Esophagus squamous epithelium (tissue), 4 donors: Measurements from ENCODE around the gene AFF3.

Experiments used
- CTCF ChIP-seq, 6 experiments: fragments of 450-650 bp in 4 of 6; fragments of 200-600 bp in 2 of 6; sonication (generic) in 2 of 6; IDR thresholded peaks; one replicate each; pipeline ENCODE4 v1.5.1; 2016 to 2019; ENCODE audit warnings: antibody characterized with exemption in 6 of 6, mild to moderate bottlenecking in 4 of 6, moderate library complexity in 4 of 6
- POLR2A ChIP-seq, 4 donors: fragments of 450-650 bp; IDR thresholded peaks; one replicate each; pipeline ENCODE4 v1.6.1; 2017; ENCODE audit warnings: antibody characterized with exemption in 4 of 4, mild to moderate bottlenecking in 4 of 4, moderate library complexity in 3 of 4

GRCh38 chr2:100126201-100126600 lies 16.2 kb downstream of the AFF3 start:
- TF ChIP-seq POLR2A (IDR thresholded peaks at IDR 0.05) (no peak), CTCF (IDR thresholded peaks at IDR 0.05) (no peak)
